ENCODE results near the gene AMMECR1. TPM values are rescaled to one million over a fixed set of nuclear protein-coding genes. Genes with fewer than 3 reads are reported as not detected.
"Not testable (repeated sequence)": the region's sequence is repeated elsewhere in the genome, so short reads cannot be mapped to it uniquely, and the experiment has no call there.

Gene AMMECR1
- total RNA-seq, 1 donor from 2014 or later = 12.2 TPM

- DNase-seq (ENCODE audit: low spot score) = no peak
Observed at GRCh38 chrX:110171442-110171841, 146.4 kb downstream of the AMMECR1 start.

- DNase-seq (ENCODE audit: low spot score) = no peak
Observed at GRCh38 chrX:110170029-110170428, 147.9 kb downstream of the AMMECR1 start.

GRCh38 chrX:110168585-110168984 lies 149.3 kb downstream of the AMMECR1 start:
- DNase-seq (ENCODE audit: low spot score) = no peak

GRCh38 chrX:110167952-110168451 lies 149.9 kb downstream of the AMMECR1 start:
- no peak for DNase-seq (ENCODE audit: low spot score)

- DNase-seq (ENCODE audit: low spot score) = no peak
Observed at GRCh38 chrX:110163488-110163887, 154.4 kb downstream of the AMMECR1 start.

GRCh38 chrX:110162867-110163266 lies 155.0 kb downstream of the AMMECR1 start:
- DNase-seq (ENCODE audit: low spot score) = no peak

GRCh38 chrX:110162131-110162530 lies 155.8 kb downstream of the AMMECR1 start:
- DNase-seq (ENCODE audit: low spot score) = no peak

- DNase-seq (ENCODE audit: low spot score) = no peak
Observed at GRCh38 chrX:110161361-110161686, 156.6 kb downstream of the AMMECR1 start.

GRCh38 chrX:110159865-110160264 lies 158.0 kb downstream of the AMMECR1 start:
- no peak for DNase-seq (ENCODE audit: low spot score)

GRCh38 chrX:110159235-110159634 lies 158.7 kb downstream of the AMMECR1 start:
- no peak for DNase-seq (ENCODE audit: low spot score)

- no peak for DNase-seq (ENCODE audit: low spot score)
Observed at GRCh38 chrX:110157444-110157843, 160.4 kb downstream of the AMMECR1 start.

GRCh38 chrX:110156167-110156754 lies 161.6 kb downstream of the AMMECR1 start:
- no peak for DNase-seq (ENCODE audit: low spot score)

GRCh38 chrX:110155759-110156158 lies 162.1 kb downstream of the AMMECR1 start:
- DNase-seq (ENCODE audit: low spot score) = no peak

GRCh38 chrX:110154328-110154727 lies 163.6 kb downstream of the AMMECR1 start:
- DNase-seq (ENCODE audit: low spot score) = not testable (repeated sequence)

GRCh38 chrX:110153896-110154295 lies 164.0 kb downstream of the AMMECR1 start:
- no peak for DNase-seq (ENCODE audit: low spot score)

GRCh38 chrX:110153244-110153643 lies 164.6 kb downstream of the AMMECR1 start:
- DNase-seq (ENCODE audit: low spot score) = no peak

- DNase-seq (ENCODE audit: low spot score) = no peak
Observed at GRCh38 chrX:110146521-110146920, 171.4 kb downstream of the AMMECR1 start.

- DNase-seq (ENCODE audit: low spot score) = no peak
Observed at GRCh38 chrX:110145854-110146253, 172.0 kb downstream of the AMMECR1 start.

- DNase-seq (ENCODE audit: low spot score) = no peak
Observed at GRCh38 chrX:110145311-110145710, 172.6 kb downstream of the AMMECR1 start.

Other genes starting within 250 kb of the AMMECR1 start
- not detected for gene RTL9, start 40.8 kb upstream of the AMMECR1 start, total RNA-seq